ENCODE measurements around the gene KIF12.
"Not testable (repeated sequence)": the region's sequence is repeated elsewhere in the genome, so short reads cannot be mapped to it uniquely, and the experiment has no call there.

KIF12 gene

DNA sequence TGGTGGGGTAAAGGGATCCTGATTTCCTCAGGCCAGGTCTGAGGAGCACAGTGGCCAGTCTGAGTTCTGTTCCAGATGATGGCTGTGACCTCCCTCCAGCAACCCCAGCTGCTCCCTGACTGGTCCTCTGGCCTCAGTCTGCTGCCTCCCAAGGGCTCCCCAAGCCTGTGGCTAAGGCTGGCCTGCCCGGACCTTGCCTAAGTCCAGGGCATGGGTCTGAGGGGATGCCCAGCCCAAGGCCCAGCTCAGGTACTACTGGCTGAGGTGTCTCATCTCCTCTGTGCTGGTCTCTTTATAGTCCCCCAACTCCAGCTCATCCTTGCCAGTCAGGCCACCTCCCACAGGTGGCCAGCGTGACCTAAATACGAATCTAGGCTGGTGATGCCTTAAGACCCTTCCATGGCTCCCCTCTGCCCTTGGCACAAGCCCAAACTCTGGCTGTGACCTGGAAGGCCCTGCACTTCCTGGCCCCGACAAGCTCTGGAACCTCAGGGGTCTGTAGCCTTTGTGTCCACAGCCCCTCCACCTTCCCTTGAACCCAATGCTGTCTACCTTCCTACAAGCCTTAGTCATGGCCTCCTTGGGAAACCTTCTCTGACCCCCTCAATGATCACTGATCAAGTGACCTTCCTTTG is 9.8 kb downstream of the KIF12 start:
- H3K36me3 ChIP-seq (ENCODE audit: control insufficient read depth in 1 of 2, insufficient read depth in 2 of 2, low read length in 2 of 2) = no peaks in the 10 kb centered on the region
- H3K4me3 ChIP-seq (ENCODE audit: low read depth in 1 of 2, low read length in 2 of 2) = no peak overlapping the region
- no peaks in the 10 kb centered on the region for H3K4me1 ChIP-seq (ENCODE audit: control insufficient read depth in 1 of 2, insufficient read depth in 2 of 2, low read length in 2 of 2)
- H3K27ac ChIP-seq (ENCODE audit: low read length) = no peak overlapping the region
- H3K27me3 ChIP-seq (ENCODE audit: low read depth, low read length) = no peaks in the 10 kb centered on the region
- no peaks in the 10 kb centered on the region for H3K9me3 ChIP-seq (ENCODE audit: control insufficient read depth in 1 of 2, low read length in 2 of 2)

DNA sequence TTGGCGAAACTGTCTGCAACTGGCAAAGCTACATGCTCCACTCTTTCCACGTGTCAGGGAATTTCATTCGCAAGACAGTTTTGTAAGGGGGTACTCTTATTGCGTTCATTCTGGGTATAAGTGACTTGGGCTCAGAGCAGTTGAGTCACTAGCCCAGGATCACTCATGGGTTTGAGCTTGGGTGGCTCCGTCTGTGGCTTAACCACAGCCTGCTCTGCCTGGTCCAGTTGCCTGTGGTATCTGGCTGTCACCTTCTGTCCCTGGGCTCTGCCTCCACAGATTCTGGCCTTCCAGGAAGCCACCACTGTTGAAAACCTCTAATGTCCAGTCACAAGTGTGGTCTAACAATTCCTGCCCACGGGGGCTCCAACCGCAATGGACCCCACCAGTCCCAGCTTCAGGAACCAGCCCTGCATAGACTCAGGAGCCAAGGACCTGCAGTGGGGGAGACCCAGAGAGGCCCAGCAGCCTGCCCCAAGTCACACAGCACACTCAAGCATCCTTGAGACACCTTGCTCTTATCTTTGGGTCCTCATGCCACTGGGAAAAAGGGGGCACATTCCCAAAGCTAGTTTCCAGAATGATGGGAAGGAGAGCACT is 10.4 kb downstream of the KIF12 start:
- H3K4me3 ChIP-seq (ENCODE audit: low read depth in 1 of 2, low read length in 2 of 2) = no peak overlapping the region

DNA sequence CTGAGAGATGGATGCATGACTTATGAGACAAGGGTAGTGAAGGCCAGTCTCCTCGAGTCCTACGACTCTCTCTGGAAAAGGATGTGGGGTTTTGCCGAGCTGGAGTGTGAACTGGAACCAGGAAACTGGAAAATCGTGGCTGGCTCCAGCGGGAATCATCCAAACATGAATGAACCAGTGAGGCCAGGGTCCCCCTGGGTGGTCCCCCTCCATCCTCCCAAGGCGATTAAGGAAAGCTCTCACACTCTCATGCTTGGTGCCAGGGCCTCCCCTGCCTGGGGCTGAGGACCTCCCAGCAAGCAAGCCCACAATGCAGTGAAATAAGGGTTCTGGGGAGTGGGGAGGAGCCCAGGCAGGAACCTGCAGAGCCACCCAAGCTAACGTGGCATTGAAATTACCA is 11.4 kb downstream of the KIF12 start:
- Histone ChIP-seq H3K36me3 (ENCODE audit: control insufficient read depth in 1 of 2, insufficient read depth in 2 of 2, low read length in 2 of 2) (no peaks in the 10 kb centered on the region), H3K4me3 (ENCODE audit: low read depth in 1 of 2, low read length in 2 of 2) (no peak overlapping the region), H3K27me3 (ENCODE audit: low read depth, low read length) (no peaks in the 10 kb centered on the region), H3K9me3 (ENCODE audit: control insufficient read depth in 1 of 2, low read length in 2 of 2) (no peaks in the 10 kb centered on the region), H3K27ac (ENCODE audit: low read length) (no peak overlapping the region), H3K4me1 (ENCODE audit: control insufficient read depth in 1 of 2, insufficient read depth in 2 of 2, low read length in 2 of 2) (no peaks in the 10 kb centered on the region)

More for the DNA sequence above, 10.4 kb downstream of the KIF12 start:
- Histone ChIP-seq H3K4me1 (ENCODE audit: control insufficient read depth in 1 of 2, insufficient read depth in 2 of 2, low read length in 2 of 2) (no peaks in the 10 kb centered on the region), H3K36me3 (ENCODE audit: control insufficient read depth in 1 of 2, insufficient read depth in 2 of 2, low read length in 2 of 2) (no peaks in the 10 kb centered on the region), H3K27ac (ENCODE audit: low read length) (no peak overlapping the region), H3K27me3 (ENCODE audit: low read depth, low read length) (no peaks in the 10 kb centered on the region), H3K9me3 (ENCODE audit: control insufficient read depth in 1 of 2, low read length in 2 of 2) (no peaks in the 10 kb centered on the region)

DNA sequence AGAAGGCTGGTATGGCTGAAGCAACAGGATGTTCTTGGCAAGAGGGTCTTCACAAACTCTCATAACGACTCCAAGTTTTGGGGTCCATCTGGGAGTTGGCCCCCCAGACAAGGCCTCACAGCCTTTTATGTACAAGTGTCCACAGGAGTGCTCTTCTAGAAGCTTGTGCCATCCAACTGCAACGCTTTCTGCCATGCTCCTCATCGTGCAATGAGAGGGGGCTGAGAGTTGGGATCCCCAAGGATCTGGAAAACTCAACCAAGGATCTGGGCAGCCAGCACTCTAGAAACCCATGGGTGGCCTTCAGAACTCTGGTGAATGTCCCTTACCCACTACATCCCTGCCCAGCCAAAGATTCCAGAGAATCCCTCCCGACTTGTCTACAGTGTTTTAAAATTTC is 12.5 kb downstream of the KIF12 start:
- Histone ChIP-seq H3K27me3 (ENCODE audit: low read depth, low read length) (no peaks in the 10 kb centered on the region), H3K4me3 (ENCODE audit: low read depth in 1 of 2, low read length in 2 of 2) (no peak overlapping the region), H3K27ac (ENCODE audit: low read length) (no peak overlapping the region)

DNA sequence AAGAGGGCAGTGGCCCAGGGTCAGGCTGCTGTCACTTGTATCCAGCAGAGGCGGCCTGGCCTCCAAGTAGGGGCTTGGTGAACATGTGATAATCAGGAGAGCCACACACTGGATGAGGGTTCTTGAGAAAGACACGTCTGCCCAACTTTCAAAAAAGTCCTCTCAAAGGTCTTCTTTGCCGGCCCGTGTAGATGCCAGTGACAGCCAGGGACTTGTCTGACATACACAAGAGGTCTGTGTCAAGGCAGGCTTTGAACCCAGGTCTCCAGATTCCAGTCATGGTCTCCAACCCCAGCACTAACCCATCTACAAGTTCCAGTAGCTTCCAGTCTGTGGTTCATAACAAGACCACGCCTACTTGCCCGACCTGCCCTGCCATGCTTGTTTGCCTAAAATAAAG is 13.1 kb downstream of the KIF12 start:
- no peak overlapping the region for H3K4me3 ChIP-seq (ENCODE audit: low read depth in 1 of 2, low read length in 2 of 2)
- H3K27ac ChIP-seq (ENCODE audit: low read length) = no peak overlapping the region
- no peaks in the 10 kb centered on the region for H3K9me3 ChIP-seq (ENCODE audit: control insufficient read depth in 1 of 2, low read length in 2 of 2)
- H3K36me3 ChIP-seq (ENCODE audit: control insufficient read depth in 1 of 2, insufficient read depth in 2 of 2, low read length in 2 of 2) = no peaks in the 10 kb centered on the region
- peaks cover 0 to 3% of the 10 kb centered on the region in 2 donors for H3K4me1 ChIP-seq (ENCODE audit: control insufficient read depth in 1 of 2, insufficient read depth in 2 of 2, low read length in 2 of 2)
- H3K27me3 ChIP-seq (ENCODE audit: low read depth, low read length) = no peaks in the 10 kb centered on the region

More for the DNA sequence above, 12.5 kb downstream of the KIF12 start:
- Histone ChIP-seq H3K4me1 (ENCODE audit: control insufficient read depth in 1 of 2, insufficient read depth in 2 of 2, low read length in 2 of 2) (peaks cover 0 to 3% of the 10 kb centered on the region in 2 donors), H3K9me3 (ENCODE audit: control insufficient read depth in 1 of 2, low read length in 2 of 2) (no peaks in the 10 kb centered on the region), H3K36me3 (ENCODE audit: control insufficient read depth in 1 of 2, insufficient read depth in 2 of 2, low read length in 2 of 2) (no peaks in the 10 kb centered on the region)

DNA sequence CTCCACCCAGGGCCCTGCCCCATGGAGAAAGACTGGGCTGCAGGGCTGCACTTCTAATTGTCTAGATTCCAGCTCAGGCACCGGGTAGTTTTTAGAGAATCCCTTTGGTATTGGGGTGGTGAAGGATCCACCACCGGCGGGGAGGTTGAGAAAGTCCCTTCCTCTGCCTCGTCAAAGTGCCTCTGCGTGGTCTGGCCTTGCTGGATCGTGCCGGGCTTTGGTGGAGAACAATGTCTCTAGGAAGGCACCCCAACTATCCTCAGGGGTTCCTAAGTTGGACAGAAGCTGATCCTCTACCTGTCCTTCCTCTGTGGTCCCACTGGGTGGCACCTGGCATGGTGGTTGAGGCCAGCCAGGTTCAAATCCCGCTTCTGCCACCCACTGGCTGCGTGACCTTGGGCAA is 13.7 kb downstream of the KIF12 start:
- Histone ChIP-seq H3K9me3 (ENCODE audit: control insufficient read depth in 1 of 2, low read length in 2 of 2) (no peaks in the 10 kb centered on the region), H3K4me3 (ENCODE audit: low read depth in 1 of 2, low read length in 2 of 2) (no peak overlapping the region), H3K36me3 (ENCODE audit: control insufficient read depth in 1 of 2, insufficient read depth in 2 of 2, low read length in 2 of 2) (no peaks in the 10 kb centered on the region), H3K27me3 (ENCODE audit: low read depth, low read length) (no peaks in the 10 kb centered on the region), H3K4me1 (ENCODE audit: control insufficient read depth in 1 of 2, insufficient read depth in 2 of 2, low read length in 2 of 2) (peaks cover 0 to 3% of the 10 kb centered on the region in 2 donors), H3K27ac (ENCODE audit: low read length) (no peak overlapping the region)

DNA sequence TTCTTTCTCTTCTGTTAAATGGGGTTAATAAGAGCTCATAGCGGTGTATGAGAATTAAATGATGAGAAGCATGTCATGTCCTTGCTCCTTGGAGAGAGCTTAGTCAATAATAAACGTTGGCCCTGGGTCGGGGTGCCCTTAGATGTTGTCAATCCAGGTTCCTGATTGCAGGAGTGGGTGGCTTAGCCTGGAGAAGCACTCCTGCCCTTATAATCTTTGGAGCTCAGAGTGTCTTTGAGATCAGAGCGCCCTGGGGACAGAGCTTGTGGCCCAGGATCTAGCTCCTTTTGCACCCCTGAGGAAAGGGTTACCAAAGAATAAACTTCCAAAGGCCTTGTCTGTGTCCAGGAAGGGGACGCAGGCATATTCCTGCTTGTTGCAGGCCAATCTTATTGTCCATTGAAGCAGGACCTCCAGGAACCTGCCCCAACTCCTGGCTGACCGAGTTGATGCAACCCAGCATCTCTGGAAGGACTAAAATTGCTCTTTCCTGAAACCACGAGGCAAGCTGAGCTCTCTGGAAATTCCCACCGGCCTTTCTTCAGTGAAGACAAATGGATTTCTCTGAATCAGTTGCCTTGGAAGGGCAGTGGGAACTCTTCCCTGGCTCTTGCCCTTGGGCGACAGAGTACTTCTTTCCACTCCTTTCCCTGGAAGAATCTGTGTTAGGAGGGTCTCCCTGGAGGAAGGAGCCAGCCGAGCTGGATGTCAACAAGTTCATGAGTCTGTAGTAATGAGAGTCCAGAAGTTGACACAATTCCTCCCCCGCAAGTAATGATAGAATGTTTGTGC is 14.6 kb downstream of the KIF12 start:
- no peaks in the 10 kb centered on the region for H3K9me3 ChIP-seq (ENCODE audit: control insufficient read depth in 1 of 2, low read length in 2 of 2)
- H3K27me3 ChIP-seq (ENCODE audit: low read depth, low read length) = no peaks in the 10 kb centered on the region
- no peaks in the 10 kb centered on the region for H3K36me3 ChIP-seq (ENCODE audit: control insufficient read depth in 1 of 2, insufficient read depth in 2 of 2, low read length in 2 of 2)
- H3K27ac ChIP-seq (ENCODE audit: low read length) = no peak overlapping the region
- H3K4me1 ChIP-seq (ENCODE audit: control insufficient read depth in 1 of 2, insufficient read depth in 2 of 2, low read length in 2 of 2) = peaks cover 0 to 3% of the 10 kb centered on the region in 2 donors
- H3K4me3 ChIP-seq (ENCODE audit: low read depth in 1 of 2, low read length in 2 of 2) = no peak overlapping the region

DNA sequence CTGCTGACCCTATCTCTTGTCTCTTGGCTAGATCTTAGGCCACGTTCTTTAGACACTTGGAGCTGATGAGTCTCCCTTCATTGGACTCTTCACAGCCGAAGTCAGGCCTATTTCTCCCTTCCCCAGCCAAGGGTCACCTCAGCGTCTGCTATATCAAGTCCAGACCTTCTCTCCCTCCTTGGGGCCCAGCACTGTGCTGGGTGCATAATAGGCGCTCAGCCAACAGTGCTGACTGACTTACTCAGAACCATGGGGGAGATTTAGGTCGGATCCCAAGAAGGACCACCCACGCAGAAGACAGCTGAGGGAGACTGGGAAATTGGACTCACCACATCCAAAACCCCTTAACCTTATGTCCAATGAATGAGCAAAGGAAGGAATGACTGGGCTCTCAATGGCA is 15.4 kb downstream of the KIF12 start:
- Histone ChIP-seq H3K27ac (ENCODE audit: low read length) (no peak overlapping the region), H3K27me3 (ENCODE audit: low read depth, low read length) (no peaks in the 10 kb centered on the region), H3K4me3 (ENCODE audit: low read depth in 1 of 2, low read length in 2 of 2) (no peak overlapping the region), H3K9me3 (ENCODE audit: control insufficient read depth in 1 of 2, low read length in 2 of 2) (no peaks in the 10 kb centered on the region), H3K4me1 (ENCODE audit: control insufficient read depth in 1 of 2, insufficient read depth in 2 of 2, low read length in 2 of 2) (peaks cover 0 to 3% of the 10 kb centered on the region in 2 donors), H3K36me3 (ENCODE audit: control insufficient read depth in 1 of 2, insufficient read depth in 2 of 2, low read length in 2 of 2) (no peaks in the 10 kb centered on the region)

DNA sequence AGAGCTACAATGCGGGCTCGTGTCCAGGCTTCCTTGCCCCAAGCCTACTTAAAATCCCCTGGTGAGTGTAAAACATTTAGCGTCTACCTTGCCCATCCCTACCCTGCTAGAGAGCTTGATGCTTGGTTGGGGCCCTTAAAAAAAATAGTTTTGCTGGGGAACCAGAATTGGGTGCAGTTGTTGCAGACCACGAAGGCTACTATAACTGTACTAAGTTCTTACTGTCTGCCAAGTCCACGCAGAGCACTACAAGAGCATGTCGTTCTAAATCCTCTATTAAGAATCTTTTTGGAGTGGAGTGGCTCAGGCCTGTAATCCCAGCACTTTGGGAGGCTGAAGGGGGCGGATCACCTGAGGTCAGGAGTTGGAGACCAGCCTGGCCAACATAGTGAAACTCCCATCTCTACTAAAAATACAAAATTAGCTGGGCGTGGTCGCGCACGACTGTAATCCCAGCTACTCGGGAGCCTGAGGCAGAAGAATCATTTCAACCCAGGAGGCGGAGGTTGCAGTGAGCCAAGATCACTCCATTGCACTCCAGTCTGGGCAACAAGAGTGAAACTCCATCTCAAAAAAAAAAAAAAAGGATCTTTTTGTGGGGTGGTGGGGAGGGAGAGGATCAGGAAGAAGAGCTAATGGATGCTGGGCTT is 16.2 kb downstream of the KIF12 start:
- H3K27ac ChIP-seq (ENCODE audit: low read length); H3K36me3 ChIP-seq (ENCODE audit: control insufficient read depth in 1 of 2, insufficient read depth in 2 of 2, low read length in 2 of 2): not testable (repeated sequence)

DNA sequence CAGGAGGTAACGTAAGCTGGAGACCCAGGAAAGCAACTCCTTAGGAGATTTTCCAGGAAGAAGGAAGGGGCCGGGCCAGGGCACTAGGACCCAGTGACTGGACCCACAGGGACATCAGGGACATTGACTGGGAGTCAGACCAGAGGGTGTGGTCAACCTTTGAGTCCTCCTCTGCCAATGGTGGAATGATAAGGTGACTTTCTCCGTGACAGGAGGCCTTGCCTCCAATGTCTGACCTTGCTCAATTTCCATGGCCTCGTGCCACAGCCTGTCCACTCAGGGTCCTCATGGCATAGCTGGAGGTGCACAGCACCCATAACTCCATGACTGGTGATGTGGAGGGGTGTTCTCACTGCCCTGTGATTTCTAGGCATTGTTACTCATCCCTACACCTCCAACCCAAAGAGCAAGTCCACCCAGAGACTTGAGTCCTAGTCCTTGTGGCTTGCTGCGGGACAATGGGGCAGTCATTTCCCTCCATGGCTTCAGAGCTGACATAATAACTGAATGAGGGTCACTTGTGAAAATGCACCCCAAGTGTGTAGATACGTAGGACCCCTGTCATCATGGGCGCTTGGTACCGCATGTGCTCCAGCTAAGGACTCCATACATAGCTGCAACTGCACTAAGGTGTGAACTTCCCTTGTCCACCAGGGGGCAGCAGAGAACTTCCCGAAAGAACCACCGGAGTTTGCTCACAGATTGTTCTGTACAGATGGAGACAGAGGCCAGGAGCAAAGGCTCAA is 16.9 kb downstream of the KIF12 start:
- Histone ChIP-seq H3K9me3 (ENCODE audit: control insufficient read depth in 1 of 2, low read length in 2 of 2) (no peaks in the 10 kb centered on the region), H3K27me3 (ENCODE audit: low read depth, low read length) (no peaks in the 10 kb centered on the region), H3K4me1 (ENCODE audit: control insufficient read depth in 1 of 2, insufficient read depth in 2 of 2, low read length in 2 of 2) (peaks cover 0 to 3% of the 10 kb centered on the region in 2 donors), H3K4me3 (ENCODE audit: low read depth in 1 of 2, low read length in 2 of 2) (no peak overlapping the region), H3K27ac (ENCODE audit: low read length) (no peak overlapping the region), H3K36me3 (ENCODE audit: control insufficient read depth in 1 of 2, insufficient read depth in 2 of 2, low read length in 2 of 2) (no peaks in the 10 kb centered on the region)

More for the DNA sequence above, 16.2 kb downstream of the KIF12 start:
- H3K4me1 ChIP-seq (ENCODE audit: control insufficient read depth in 1 of 2, insufficient read depth in 2 of 2, low read length in 2 of 2); H3K27me3 ChIP-seq (ENCODE audit: low read depth, low read length); H3K4me3 ChIP-seq (ENCODE audit: low read depth in 1 of 2, low read length in 2 of 2); H3K9me3 ChIP-seq (ENCODE audit: control insufficient read depth in 1 of 2, low read length in 2 of 2): not testable (repeated sequence)
